H9 (cell line): ENCODE measurements around the gene FOXA2. TPM values are rescaled to one million over a fixed set of nuclear protein-coding genes. Genes with fewer than 3 reads are reported as not detected.

Experiments
- DNase-seq: peaks from one replicate; pipeline ENCODE4 v3.0.0-alpha.2; 2017
- H2AFZ ChIP-seq: one replicate; pipeline ENCODE4 v1.6.1; 2013; ENCODE audit warnings: mild to moderate bottlenecking, low read length, control low read depth, moderate library complexity
- H2AK5ac ChIP-seq: 2 replicates; pipeline ENCODE4 v1.6.1; 2013; ENCODE audit warnings: low read length, control low read depth, mixed read lengths; ENCODE audit not compliant: insufficient read length
- H2BK120ac ChIP-seq: one replicate; pipeline ENCODE4 v1.6.1; 2013; ENCODE audit warnings: low read depth, mild to moderate bottlenecking, low read length, control low read depth, inconsistent platforms; ENCODE audit not compliant: poor library complexity, severe bottlenecking
- H2BK12ac ChIP-seq: 2 replicates; pipeline ENCODE4 v1.6.1; 2013; ENCODE audit warnings: low read length, control low read depth, mixed read lengths, low read depth; ENCODE audit not compliant: insufficient read length
- H2BK15ac ChIP-seq: 2 replicates; pipeline ENCODE4 v1.6.1; 2013; ENCODE audit warnings: low read depth, low read length, control low read depth
- H2BK20ac ChIP-seq: one replicate; pipeline ENCODE4 v1.6.1; 2013; ENCODE audit warnings: low read depth, mild to moderate bottlenecking, low read length, control low read depth, inconsistent platforms; ENCODE audit not compliant: poor library complexity, severe bottlenecking
- H2BK5ac ChIP-seq: 2 replicates; pipeline ENCODE4 v1.6.1; 2013; ENCODE audit warnings: low read length, control low read depth, mixed read lengths; ENCODE audit not compliant: insufficient read length
- H3K14ac ChIP-seq: 2 replicates; pipeline ENCODE4 v1.6.1; 2013; ENCODE audit warnings: low read length, control low read depth; ENCODE audit not compliant: insufficient read depth
- H3K18ac ChIP-seq: 2 replicates; pipeline ENCODE4 v1.6.1; 2013; ENCODE audit warnings: low read depth, mild to moderate bottlenecking, mixed read lengths, low read length, control low read depth; ENCODE audit not compliant: insufficient read length
- H3K23ac ChIP-seq: 2 replicates; pipeline ENCODE4 v1.6.1; 2013; ENCODE audit warnings: low read length, control low read depth, mixed read lengths, low read depth; ENCODE audit not compliant: insufficient read length
- H3K23me2 ChIP-seq: 2 replicates; pipeline ENCODE4 v1.6.1; 2013; ENCODE audit warnings: low read depth, mild to moderate bottlenecking, mixed read lengths, low read length, control low read depth; ENCODE audit not compliant: insufficient read length, poor library complexity, severe bottlenecking
- H3K27ac ChIP-seq: 2 replicates; pipeline ENCODE4 v1.5.1; 2013; ENCODE audit warnings: low read length, control low read depth, mixed read lengths, low read depth; ENCODE audit not compliant: insufficient read length
- H3K27me3 ChIP-seq: 2 replicates; pipeline ENCODE4 v1.6.1; 2013; ENCODE audit warnings: low read length, control low read depth, inconsistent platforms; ENCODE audit not compliant: insufficient read depth
- H3K4ac ChIP-seq: 2 replicates; pipeline ENCODE4 v1.6.1; 2013; ENCODE audit warnings: low read depth, mild to moderate bottlenecking, control low read depth, inconsistent platforms, low read length, moderate library complexity
- H3K4me1 ChIP-seq: 2 replicates; pipeline ENCODE4 v1.6.1; 2013; ENCODE audit warnings: low read length, control low read depth, inconsistent platforms; ENCODE audit not compliant: insufficient read depth
- H3K4me2 ChIP-seq: 2 replicates; pipeline ENCODE4 v1.6.1; 2013; ENCODE audit warnings: low read length, control low read depth, mixed read lengths; ENCODE audit not compliant: insufficient read length, insufficient read depth
- H3K56ac ChIP-seq: 2 replicates; pipeline ENCODE4 v1.6.1; 2013; ENCODE audit warnings: low read depth, mild to moderate bottlenecking, mixed read lengths, low read length, control low read depth; ENCODE audit not compliant: insufficient read length
- H3K79me1 ChIP-seq: 2 replicates; pipeline ENCODE4 v1.6.1; 2013; ENCODE audit warnings: low read depth, mild to moderate bottlenecking, moderate library complexity, low read length, control low read depth, inconsistent platforms; ENCODE audit not compliant: insufficient read depth, poor library complexity, severe bottlenecking
- H3K79me2 ChIP-seq: 2 replicates; pipeline ENCODE4 v1.6.1; 2013; ENCODE audit warnings: low read length, control low read depth, inconsistent platforms; ENCODE audit not compliant: insufficient read depth
- H3K9ac ChIP-seq: 2 replicates; pipeline ENCODE4 v1.6.1; 2013; ENCODE audit warnings: low read length, control low read depth, mixed read lengths; ENCODE audit not compliant: insufficient read length; ENCODE audit errors: extremely low read depth
- H3K9me3 ChIP-seq: one replicate; pipeline ENCODE4 v1.6.1; 2013; ENCODE audit warnings: low read depth, low read length, inconsistent platforms; ENCODE audit not compliant: control insufficient read depth
- H3T11ph ChIP-seq: one replicate; pipeline ENCODE4 v1.6.1; 2013; ENCODE audit warnings: mild to moderate bottlenecking, low read length, control low read depth, inconsistent platforms
- H4K20me1 ChIP-seq: one replicate; pipeline ENCODE4 v1.6.1; 2013; ENCODE audit not compliant: control insufficient read depth, insufficient read length, insufficient read depth
- H4K5ac ChIP-seq: 2 replicates; pipeline ENCODE4 v1.6.1; 2013; ENCODE audit warnings: low read depth, mild to moderate bottlenecking, mixed read lengths, low read length, control low read depth; ENCODE audit not compliant: insufficient read length
- H4K8ac ChIP-seq: replicated peaks from 2 replicates; pipeline ENCODE4 v1.6.1; 2013; ENCODE audit warnings: low read length, control low read depth, mixed read lengths, low read depth; ENCODE audit not compliant: insufficient read length
- H4K91ac ChIP-seq: 2 replicates; pipeline ENCODE4 v1.6.1; 2013; ENCODE audit warnings: low read depth, mild to moderate bottlenecking, moderate library complexity, mixed read lengths, low read length, control low read depth; ENCODE audit not compliant: insufficient read length
- H3K27ac Mint-ChIP-seq, 3 experiments: 2 replicates in 2 of 3; 3 replicates in 1 of 3; pipeline ENCODE4 v1.8.0; 2020 to 2021; ENCODE audit warnings: mixed read lengths in 3 of 3, mild to moderate bottlenecking in 1 of 3, moderate library complexity in 1 of 3
- H3K27me3 Mint-ChIP-seq: 2 replicates; pipeline ENCODE4 v1.8.0; 2021; ENCODE audit warnings: low read depth, mild to moderate bottlenecking, moderate library complexity, mixed read lengths
- H3K36me3 Mint-ChIP-seq, 3 experiments: 2 replicates in 2 of 3; 3 replicates in 1 of 3; pipeline ENCODE4 v1.8.0; 2020 to 2021; ENCODE audit warnings: low read depth in 3 of 3, mixed read lengths in 3 of 3; ENCODE audit not compliant: insufficient read depth in 1 of 3
- H3K4me1 Mint-ChIP-seq, 2 experiments: 2 replicates each; pipeline ENCODE4 v1.8.0; 2020; ENCODE audit warnings: mixed read lengths in 2 of 2
- H3K4me3 Mint-ChIP-seq, 2 experiments: 2 replicates in 1 of 2; 3 replicates in 1 of 2; pipeline ENCODE4 v1.8.0; 2020 to 2021; ENCODE audit warnings: mild to moderate bottlenecking in 2 of 2, mixed read lengths in 2 of 2, moderate library complexity in 1 of 2
- H3K9me3 Mint-ChIP-seq, 2 experiments: 2 replicates in 1 of 2; 3 replicates in 1 of 2; pipeline ENCODE4 v1.8.0; 2020; ENCODE audit warnings: mild to moderate bottlenecking in 2 of 2, mixed read lengths in 2 of 2, moderate library complexity in 1 of 2
- total RNA-seq: library from RNA; stranded (reverse); gene quantifications from 2 replicates; pipeline ENCODE4 v1.2.1, GENCODE V29; 2021
- TF ChIP-seq, protein P1 (sequence below): fragments of 200-600 bp; sonication (generic); conservative IDR thresholded peaks from 3 replicates; pipeline ENCODE4 v1.8.0; 2021; ENCODE audit warnings: antibody characterized with exemption, mild to moderate bottlenecking

Gene FOXA2
- total RNA-seq, 1 experiment from 2014 or later = not detected

- no peaks in the 10 kb centered on the region for H3K79me2 ChIP-seq
- H4K8ac ChIP-seq = no peak overlapping the region
- DNase-seq = no peak
- H2BK20ac ChIP-seq = no peak overlapping the region
- H3K23me2 ChIP-seq = no peaks in the 10 kb centered on the region
- no peak overlapping the region for H2BK15ac ChIP-seq
- no peaks in the 10 kb centered on the region for H4K20me1 ChIP-seq
- H3K27me3 ChIP-seq = no peaks in the 10 kb centered on the region
- Mint-ChIP-seq H3K27ac (no peak overlapping the region), H3K4me1 (peaks cover 26 to 30% of the 10 kb centered on the region in 2 experiments), H3K27me3 (peaks cover 48% of the 10 kb centered on the region), H3K36me3 (peaks cover 0 to 4% (median 0%) of the 10 kb centered on the region in 3 experiments; a peak in 1 of 7 replicates), H3K4me3 (no peak overlapping the region), H3K9me3 (no peaks in the 10 kb centered on the region; a peak in 1 of 5 replicates)
- H3K9ac ChIP-seq = no peak overlapping the region
- H3K56ac ChIP-seq = no peak overlapping the region
- no peak overlapping the region for H4K91ac ChIP-seq
- H3K79me1 ChIP-seq = no peaks in the 10 kb centered on the region
- H2BK120ac ChIP-seq = no peak overlapping the region
- no peak overlapping the region for H2AFZ ChIP-seq
- no peaks in the 10 kb centered on the region for H3K9me3 ChIP-seq
- TF ChIP-seq, protein P1, sequence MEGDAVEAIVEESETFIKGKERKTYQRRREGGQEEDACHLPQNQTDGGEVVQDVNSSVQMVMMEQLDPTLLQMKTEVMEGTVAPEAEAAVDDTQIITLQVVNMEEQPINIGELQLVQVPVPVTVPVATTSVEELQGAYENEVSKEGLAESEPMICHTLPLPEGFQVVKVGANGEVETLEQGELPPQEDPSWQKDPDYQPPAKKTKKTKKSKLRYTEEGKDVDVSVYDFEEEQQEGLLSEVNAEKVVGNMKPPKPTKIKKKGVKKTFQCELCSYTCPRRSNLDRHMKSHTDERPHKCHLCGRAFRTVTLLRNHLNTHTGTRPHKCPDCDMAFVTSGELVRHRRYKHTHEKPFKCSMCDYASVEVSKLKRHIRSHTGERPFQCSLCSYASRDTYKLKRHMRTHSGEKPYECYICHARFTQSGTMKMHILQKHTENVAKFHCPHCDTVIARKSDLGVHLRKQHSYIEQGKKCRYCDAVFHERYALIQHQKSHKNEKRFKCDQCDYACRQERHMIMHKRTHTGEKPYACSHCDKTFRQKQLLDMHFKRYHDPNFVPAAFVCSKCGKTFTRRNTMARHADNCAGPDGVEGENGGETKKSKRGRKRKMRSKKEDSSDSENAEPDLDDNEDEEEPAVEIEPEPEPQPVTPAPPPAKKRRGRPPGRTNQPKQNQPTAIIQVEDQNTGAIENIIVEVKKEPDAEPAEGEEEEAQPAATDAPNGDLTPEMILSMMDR = no peak
- H2BK5ac ChIP-seq = no peak overlapping the region
- no peak overlapping the region for H2AK5ac ChIP-seq
- H3K4ac ChIP-seq = no peak overlapping the region
- H3T11ph ChIP-seq = no peak overlapping the region
- H3K23ac ChIP-seq = no peak overlapping the region
- no peak overlapping the region for H2BK12ac ChIP-seq
- no peak overlapping the region for H3K14ac ChIP-seq
- peaks cover 8% of the 10 kb centered on the region; the same call in 1 of the 2 replicates for H3K4me1 ChIP-seq
- H3K18ac ChIP-seq = no peak overlapping the region
- no peak overlapping the region for H3K4me2 ChIP-seq
- no peak overlapping the region for H3K27ac ChIP-seq
- no peak overlapping the region for H4K5ac ChIP-seq
Measured at GRCh38 chr20:22604815-22605214, 20.4 kb upstream of the FOXA2 start.
